GM18517 (cell line): ENCODE results near the gene TAP1.

Source experiments
- ATAC-seq: cut with Tn5 transposase; IDR thresholded peaks from one replicate; pipeline ENCODE4 v1.9.1; 2021; ENCODE audit warnings: mild to moderate bottlenecking, moderate library complexity; ENCODE audit not compliant: unreplicated experiment

Gene TAP1

DNA sequence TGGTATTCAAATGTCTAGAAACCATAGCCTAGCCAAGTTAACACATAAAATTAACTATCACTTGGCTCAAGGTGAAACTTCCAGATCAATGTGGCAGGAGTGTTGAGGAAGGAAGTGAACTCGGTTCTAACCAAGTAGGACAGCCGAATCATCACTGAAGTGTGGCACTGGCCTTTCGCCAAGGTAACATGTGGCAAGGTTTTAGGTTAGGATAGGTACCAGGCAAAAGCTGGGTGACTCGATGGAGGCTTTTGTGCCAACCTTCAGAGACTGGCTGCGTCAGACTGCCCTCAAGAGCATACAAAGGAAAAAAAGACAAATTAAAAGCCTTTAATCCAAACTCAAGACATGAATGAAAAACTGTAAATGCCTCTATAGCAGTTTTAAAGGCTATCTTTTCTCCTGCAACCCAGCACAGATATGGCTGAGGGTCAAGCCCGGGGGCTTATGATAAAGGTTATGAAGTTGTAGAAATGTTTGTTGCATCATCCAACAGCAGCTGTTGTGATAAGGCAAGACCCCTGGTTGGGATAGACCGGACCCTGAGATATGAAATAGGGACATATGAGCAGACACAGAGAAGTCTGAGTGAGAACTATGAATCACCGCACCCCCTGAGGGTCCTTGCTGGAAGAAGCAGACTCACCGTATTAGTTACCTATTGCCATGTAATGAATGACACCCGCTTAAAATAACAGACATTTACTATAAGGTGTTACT lies 12.4 kb upstream of the TAP1 start:
- ATAC-seq, result no peak

DNA sequence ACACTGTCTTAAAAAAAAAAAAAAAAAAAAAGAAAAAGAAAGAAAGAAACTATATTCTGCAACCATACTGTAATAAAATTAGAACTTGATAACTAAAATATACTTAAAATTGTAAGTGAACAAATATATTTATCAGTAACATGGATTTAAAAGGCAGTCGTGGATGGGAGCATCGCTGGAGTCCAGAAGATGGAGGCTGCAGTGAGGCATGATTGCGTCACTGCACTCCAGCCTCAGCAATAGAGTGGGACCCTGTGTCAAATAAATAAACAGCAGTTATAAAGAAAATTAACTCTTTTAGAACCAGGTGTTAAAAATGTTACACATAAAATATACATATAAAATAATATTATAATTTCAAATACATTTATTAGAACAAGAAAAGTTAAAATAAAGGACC lies 9.2 kb upstream of the TAP1 start:
- ATAC-seq, result no peak

DNA sequence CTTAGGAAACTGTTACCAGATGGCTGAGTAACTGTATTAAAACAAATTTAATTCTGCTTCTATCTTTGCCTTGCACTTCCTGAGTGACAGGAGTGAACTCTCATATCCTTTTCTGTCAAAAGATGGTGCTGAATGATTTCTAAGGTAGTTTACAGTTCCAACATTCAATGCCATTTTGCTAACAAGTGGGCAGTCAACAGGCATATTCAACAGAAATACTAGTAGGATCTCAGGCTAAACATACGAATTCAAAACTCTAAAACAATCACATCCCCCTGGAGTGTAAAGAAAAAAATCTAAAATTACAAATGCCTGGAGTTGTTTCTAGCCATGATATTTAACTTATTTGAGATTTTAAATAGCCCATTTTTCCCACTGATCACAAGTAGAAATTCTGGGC lies 7.2 kb upstream of the TAP1 start:
- ATAC-seq, result no peak

DNA sequence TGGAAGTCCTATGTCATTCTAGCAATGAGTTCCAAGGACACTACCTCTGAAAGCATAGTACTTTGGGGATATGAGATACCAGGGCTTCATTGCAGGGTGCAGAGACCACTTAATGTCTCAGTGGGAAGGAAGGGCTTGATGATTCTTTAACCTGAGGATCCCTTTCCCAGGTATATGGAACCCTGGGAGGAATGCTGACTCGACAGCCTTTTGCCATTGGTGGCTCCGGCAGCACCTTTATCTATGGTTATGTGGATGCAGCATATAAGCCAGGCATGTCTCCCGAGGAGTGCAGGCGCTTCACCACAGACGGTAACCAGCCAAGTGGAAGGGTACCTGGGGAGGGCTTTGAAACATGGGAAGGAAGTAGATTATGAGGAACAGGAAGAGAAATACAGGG lies 4.7 kb upstream of the TAP1 start:
- no peak for ATAC-seq

DNA sequence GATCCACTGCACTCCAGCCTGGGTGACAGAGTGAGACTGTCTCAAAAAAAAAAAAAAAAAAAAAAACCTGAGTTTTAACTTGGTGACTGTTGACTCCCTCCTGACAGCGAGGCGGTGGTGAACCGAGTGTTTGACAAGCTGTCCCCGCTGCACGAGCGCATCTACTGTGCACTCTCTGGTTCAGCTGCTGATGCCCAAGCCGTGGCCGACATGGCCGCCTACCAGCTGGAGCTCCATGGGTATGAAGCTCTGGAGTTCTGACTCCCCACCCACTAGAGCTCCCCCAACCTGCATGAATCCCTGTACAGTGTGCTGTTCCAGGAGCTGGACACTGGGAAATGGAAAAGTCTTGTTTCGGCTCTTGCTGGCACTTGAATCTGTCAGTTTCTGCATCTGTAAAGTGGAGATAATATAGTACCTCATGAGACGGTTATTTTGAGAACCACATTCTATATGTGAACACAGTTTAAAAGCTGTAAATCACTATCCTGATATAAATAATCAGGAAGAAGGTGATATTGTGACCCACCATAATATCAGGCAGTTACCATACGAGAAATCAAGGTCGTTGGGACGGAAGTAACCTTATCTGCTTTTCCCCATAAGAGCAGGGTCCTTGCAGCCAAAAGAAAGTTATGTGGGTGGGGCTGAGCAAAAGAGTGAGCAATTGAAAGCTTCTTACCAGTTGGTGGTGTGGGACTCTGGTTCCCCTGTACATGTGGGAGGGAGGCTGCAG lies 3.8 kb upstream of the TAP1 start:
- ATAC-seq, result no peak

DNA sequence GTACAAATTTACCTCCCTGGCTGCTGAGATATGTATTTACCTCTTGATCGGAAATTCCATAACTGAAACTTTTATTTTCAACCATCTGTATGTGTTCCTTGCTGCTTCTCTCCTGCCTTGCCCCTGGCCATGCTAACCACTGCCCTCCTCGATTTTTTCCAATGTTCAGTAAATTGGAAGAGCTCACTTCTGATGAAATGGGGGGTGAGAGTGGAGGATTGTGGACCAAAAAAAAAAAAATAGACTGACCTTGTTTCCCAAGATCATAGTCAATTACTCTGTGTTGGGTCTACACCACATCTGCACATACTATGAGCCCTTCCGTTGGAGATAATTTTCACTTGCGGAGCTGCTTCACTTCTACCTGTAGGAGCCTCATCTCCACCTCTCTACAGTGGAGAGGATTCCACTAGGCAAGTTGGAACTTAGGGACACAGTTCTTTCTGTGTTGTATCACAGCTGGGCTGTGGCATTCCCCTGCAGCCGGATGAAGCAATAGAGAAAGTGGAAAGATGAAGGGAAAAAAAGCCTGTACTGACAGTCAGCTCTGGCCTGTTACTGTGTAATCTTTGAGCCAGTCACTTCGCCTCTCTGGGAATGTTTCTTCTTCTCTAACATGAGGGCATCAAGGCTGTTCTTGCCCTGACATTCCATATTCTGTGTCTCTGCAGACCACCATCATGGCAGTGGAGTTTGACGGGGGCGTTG lies 2.1 kb upstream of the TAP1 start:
- no peak for ATAC-seq

DNA sequence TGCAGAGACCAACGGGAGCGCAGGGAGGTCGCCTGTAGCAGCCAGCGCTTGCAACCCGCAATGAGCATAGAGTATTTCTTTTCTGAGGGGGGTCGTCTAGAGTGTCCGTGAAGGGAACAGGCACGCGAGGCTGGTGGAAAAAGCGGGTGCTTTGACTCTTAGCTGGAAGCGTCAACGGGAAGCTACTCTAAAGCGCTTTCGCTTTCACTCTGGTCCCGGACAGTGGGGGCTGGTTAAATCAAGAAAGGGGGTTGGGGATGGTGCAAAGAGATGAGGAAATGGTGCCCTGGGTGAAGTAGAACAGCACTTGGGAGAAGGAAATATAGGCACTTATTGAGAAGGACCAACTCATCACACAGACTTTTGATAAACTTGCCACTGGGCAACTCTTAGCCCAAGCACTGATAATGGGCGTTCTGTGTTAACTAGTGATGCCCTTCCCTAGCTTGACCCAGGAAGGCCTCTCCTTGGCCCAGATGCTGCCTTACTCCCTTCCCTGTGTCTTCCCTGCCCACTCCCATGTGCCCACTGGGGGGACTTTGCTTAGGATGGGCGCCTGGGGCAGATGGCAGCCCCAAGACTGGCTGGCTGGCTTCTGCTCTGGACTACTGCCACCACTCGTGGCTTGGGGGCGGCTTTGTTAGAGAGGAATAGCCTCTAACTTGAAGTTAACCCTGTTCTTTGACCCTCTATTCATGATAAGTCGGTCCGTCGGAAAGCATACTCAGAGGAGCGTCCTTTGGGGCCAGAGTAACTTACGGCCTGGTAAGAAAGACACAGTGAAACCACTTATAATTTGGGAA lies 1.1 kb upstream of the TAP1 start:
- peak; percentile 8 for ATAC-seq

DNA sequence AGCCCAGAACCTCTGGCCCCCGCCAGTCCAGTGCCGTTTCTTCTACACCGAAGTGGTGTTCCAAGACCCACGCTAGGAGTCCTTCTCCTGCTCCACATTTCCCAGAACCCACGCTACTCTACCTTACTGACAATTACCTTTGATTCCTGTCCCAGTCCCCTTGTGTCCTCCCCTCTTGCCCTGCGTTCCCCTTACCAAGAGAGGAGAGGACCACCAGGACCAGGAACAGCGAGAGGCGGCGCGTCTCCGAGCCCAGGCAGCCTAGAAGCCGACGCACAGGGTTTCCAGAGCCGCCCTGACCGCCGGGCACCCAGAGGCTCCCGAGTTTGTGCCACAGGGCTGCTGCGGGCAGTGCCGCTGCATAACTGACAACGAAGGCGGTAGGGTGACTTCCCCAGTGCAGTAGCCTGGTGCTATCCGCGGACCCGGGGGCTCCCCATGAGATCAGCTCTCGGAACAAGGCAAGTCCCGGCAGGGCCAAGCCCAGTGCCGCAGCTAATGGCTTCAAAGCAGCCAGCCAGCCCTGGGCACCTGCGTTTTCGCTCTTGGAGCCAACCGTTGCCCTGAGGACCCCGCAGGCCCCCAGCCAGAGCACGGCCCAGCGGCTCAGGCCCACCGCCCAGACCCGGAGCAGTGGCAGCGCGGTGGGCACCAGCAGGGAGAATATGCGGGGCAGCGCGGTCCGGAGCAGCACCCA lies 512 bp downstream of the TAP1 start:
- peak; percentile 19 for ATAC-seq

DNA sequence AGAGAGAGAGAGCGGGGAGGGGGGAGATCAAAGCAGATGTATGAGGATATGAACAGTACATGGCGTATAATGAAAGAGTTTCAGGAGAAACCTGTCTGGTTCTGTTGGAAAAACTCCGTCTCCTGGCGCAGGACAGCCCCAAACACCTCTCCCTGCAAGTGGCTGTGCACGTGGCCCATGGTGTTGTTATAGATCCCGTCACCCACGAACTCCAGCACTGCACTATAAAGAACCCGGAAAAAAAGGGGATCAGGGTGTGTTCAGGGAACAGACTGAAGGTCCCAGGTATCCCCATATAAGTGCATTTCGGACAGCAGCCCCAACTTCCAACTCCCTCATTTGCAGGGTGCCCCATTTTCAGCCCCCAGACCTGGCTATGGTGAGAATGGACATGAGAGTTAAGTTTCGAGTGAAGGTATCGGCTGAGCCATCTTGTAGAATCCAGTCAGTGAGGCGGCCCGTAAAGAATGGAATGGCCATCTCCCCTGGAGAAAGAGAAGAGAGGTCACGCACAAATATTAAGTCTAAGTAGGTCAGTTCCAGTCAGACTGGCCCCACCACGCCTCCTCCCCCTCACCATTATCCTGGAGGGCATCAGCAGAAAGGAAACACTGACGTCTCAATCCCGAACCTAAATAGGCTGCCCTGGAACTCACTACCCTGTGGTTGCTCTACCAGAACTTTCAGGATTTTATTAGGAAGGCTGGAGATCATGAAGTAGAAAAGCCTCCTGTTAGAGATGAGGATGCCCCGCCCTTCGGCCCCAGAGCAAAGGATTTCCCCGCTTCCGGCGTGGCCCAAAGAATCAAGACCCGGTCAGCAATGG lies 1.3 kb downstream of the TAP1 start:
- no peak for ATAC-seq

DNA sequence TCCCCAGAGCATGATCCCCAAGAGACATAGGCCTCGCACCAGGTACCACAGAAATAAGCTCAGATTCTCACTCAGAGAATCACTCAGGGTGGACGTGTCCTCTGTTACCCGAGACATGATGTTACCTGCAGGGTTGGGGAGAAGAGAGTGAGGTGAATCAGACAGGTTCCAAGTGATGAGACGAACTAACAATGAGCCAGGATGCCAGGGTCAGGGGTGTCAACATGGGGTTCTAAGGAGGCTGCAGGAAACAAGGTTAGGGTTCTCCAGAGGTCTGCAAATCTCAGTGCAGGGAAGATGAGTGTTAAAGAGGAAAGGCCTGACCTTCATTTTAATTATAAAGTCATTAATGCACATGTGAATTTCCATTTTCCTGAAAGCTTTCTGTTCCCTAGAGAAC lies 2.5 kb downstream of the TAP1 start:
- no peak for ATAC-seq

DNA sequence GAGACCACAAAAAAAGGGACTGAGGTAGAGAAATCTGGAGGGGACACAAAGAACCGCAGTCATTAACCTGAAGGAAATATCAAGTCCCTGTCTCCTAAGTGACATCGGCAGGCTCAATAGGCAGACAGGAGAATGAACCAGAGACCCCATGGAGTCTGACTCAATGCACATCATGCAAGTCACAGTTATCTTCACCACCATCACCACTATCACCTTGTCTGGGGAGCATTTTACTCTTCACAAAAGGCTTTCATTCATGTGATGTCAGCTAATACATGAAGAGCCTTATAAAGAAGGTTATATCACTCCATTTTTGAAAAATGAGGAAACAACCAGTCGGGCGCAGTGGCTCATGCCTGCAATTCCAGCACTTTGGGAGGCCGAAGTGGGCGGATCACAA lies 4.4 kb downstream of the TAP1 start:
- ATAC-seq, result no peak

DNA sequence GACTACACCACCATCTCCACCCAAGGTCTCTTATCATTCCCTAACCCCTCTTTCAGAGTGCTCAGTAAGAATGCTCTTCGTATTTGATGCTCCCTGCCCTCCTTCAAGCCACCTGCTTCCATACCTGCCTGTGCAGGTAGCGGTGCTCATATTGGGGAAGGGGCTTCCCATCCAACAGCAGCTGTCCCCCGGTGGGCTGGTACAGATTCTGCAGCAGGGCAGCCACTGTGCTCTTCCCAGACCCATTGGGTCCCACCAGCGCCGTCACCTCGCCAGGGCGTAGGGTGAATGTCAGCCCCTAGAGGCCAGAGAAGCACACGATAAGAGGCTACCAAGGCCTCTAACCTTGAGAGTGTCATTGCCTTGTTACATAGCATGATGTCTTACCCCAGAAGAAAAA lies 5.7 kb downstream of the TAP1 start:
- ATAC-seq, result no peak

DNA sequence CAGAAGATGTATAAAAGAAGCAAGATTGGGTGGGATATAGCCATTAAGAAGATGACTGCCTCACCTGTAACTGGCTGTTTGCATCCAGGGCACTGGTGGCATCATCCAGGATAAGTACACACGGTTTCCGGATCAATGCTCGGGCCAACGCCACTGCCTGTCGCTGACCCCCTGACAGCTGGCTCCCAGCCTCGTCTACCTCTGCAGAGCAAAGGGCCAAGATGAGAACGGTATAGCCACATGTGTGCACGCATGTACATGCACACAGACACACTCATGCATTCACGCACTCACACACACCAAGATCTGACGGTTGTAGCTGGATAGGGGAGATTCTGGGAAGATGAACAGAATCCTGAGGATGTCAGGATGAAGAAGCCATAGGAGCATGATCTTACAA lies 6.5 kb downstream of the TAP1 start:
- no peak for ATAC-seq

DNA sequence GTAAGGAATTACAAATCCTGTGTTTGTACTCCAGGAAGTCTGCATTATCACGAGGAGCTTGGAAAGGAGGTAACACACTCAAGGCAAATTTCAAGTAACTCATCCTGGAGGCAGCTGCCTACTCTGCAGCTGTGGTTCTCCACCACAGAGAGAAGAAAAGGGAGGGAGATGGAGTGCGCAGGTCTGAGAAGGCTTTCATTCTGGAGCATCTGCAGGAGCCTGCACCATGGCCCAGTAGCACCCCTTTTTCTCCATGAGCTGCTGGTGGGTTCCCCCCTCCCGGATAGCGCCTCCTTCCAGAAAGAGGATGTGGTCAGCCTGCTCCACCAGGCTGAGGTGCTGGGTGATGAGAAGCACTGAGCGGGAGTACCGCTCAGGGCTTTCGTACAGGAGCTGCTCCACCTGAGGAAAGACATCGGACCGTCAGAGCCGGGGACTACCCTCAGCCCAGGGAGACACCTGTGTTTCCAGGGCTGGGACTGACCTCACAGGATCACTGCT lies 8.1 kb downstream of the TAP1 start:
- ATAC-seq, result no peak

DNA sequence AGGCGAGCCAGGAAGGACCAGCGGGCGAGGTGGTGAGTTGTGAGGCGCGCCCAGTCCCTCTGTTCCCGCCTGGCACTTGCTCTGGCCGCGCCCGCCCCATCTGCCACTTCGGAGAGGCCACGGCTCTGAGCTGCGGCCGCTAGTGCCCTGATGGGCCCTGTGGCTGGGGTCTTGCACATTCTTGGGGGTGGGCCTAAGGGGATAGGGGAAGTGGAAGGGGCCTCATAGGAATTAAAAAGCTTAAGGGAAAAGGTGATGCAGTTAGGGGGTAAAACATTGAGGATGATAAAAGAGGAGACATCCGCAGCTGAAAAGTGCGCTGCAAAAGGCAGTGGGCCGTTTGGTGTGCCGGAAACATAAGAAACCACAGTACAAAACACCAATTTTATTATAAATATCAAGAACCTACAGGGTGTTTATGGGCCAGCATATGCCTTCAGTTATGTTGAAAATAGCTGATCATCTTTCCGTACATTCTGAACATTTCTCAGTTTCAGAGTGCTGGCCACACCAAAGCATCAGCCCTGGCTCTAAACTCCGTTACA lies 8.6 kb downstream of the TAP1 start:
- ATAC-seq, result no peak

DNA sequence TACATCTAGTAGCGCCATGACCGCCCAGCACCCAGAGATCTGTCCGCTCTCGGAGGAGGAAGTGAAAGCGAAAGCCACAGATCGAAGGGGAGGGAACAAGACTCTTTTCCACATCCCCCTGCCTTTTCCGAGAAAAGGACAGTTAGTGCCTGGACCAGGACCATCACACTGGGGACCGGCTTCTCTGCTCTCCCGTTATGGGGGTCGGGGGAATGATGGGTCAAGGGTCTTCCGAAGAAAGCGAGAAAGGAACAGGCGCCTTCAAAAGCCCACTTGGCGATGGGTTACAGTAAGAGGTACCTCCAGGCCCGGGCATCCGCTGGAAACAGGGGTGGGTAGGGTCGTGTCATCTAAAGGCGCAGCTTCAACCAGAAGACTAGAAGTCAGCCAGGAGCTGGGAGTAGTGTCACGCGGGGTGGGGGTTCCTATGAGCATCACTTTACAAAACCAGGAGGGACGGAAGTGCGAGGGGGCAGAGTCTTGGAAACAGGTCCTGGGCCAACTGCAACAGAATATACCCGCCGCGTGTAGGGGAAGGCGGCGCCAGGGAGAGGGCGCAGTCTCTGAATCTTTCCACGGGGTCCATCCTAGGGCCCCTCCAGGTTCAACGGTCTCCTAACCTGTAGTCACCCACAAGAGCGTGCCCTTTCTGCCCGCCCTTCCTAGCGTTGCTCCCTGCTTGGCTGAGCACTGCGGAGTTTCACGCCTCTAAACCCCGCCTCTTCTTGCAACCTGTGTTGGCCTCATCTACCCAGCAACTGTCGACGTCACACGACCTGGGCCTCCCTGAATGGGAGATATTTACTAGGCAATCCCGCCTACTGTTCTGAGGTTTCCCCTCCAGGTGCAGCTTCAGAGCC lies 9.3 kb downstream of the TAP1 start, which contains the start of gene PSMB8:
Gene PSMB8 (minus strand): TSS at position 69 of the 860 bp plus-strand sequence. CDS start 51 bp downstream, at position 18.
- peak; percentile 73 for ATAC-seq

DNA sequence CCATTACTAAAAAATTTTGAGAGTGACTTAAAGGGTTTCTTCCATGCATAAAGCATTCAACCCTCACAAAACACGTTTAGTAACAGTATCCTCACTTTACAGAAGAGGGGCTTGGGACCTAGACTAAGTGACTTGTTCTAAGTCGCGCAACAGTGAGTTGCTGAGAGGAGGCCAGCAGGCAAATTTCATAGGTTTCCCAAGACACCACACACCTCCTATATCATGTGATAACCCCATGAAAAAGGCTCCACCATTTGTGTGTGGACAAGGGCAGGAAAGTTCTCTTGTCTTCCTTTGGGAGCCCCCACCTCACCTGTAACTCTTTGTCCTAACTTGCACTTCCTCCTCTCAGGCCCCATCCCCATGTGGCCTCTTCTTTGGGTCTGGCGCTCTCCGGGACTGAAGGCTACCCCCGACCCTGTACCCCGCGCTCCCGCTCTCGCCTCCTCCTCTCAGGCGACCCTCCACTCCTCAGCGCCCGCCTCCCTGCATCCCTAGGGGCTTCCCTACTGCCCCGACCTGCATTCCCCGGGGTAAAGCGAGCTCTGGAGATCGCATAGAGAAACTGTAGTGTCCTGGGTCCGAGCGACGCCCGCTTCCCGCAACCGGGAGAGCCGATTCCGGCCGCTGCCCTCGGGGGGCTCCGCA lies 10.0 kb downstream of the TAP1 start:
- ATAC-seq, result no peak

DNA sequence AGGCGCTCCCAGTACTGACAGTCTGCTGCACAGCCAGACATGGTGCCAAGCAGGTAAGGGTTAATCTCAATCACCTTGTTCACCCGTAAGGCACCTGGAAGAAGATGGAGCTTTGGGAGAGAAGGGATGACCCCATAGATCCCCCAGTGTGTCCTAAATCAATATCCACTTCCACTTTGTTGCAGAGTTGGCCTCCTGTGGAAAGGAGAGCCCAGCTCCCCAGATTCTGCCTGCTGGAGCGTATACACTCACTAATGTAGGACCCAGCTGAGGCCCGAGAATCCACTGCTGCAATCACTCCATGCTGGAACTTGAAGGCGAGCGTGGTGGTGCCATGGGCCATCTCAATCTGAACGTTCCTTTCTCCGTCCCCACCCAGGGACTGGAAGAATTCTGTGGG lies 10.8 kb downstream of the TAP1 start:
- ATAC-seq, result no peak
